Measurements from ENCODE around the gene PUDP. TPM values are rescaled to one million over a fixed set of nuclear protein-coding genes. Genes with fewer than 3 reads are reported as not detected.
A peak's percentile ranks its signal among the peaks of the same experiment; 100 is the strongest.
"Not testable (repeated sequence)": the region's sequence is repeated elsewhere in the genome, so short reads cannot be mapped to it uniquely, and the experiment has no call there.

PUDP gene
- total RNA-seq, 6 experiments from 2014 or later: 8.8 to 18.4 (median 11.8) TPM

GRCh38 chrX:7025471-7025870 is 122.5 kb downstream of the PUDP start:
- H3K27me3 ChIP-seq: no peaks in the 10 kb centered on the region
- no peak overlapping the region for H3K4me3 ChIP-seq
- intact Hi-C loops (cut with DNase I): no loop called here
- no CpG with 5 or more reads among the region's 2 CpGs for WGBS (ENCODE audit: insufficient coverage, low coverage, low lambda C conversion rate, missing lambda C conversion rate)
- H3K36me3 ChIP-seq: no peaks in the 10 kb centered on the region
- H3K4me1 ChIP-seq: no peaks in the 10 kb centered on the region
- no peaks in the 10 kb centered on the region for H3K9me3 ChIP-seq
- no peak overlapping the region for H3K27ac ChIP-seq
- no peak for TF ChIP-seq CTCF (IDR thresholded peaks at IDR 0.05)
- TF ChIP-seq POLR2A (IDR thresholded peaks at IDR 0.05): no peak
- no peak for DNase-seq
- no peak for ATAC-seq

GRCh38 chrX:7024850-7025249 is 123.1 kb downstream of the PUDP start:
- no peaks in the 10 kb centered on the region for H3K27me3 ChIP-seq
- no peaks in the 10 kb centered on the region for H3K4me1 ChIP-seq
- WGBS (ENCODE audit: insufficient coverage, low coverage, low lambda C conversion rate, missing lambda C conversion rate): 93% methylated on average over 6 of the region's 7 CpGs
- ATAC-seq: no peak
- TF ChIP-seq POLR2A (IDR thresholded peaks at IDR 0.05) (no peak), CTCF (IDR thresholded peaks at IDR 0.05) (no peak)
- H3K4me3 ChIP-seq: no peak overlapping the region
- intact Hi-C loops (cut with DNase I): no loop called here
- H3K27ac ChIP-seq: no peak overlapping the region
- no peaks in the 10 kb centered on the region for H3K9me3 ChIP-seq
- no peak for DNase-seq
- no peaks in the 10 kb centered on the region for H3K36me3 ChIP-seq

GRCh38 chrX:7022996-7023395 is 125.0 kb downstream of the PUDP start:
- H3K27ac ChIP-seq; intact Hi-C loops (cut with DNase I); H3K4me3 ChIP-seq; H3K27me3 ChIP-seq; H3K36me3 ChIP-seq; ATAC-seq; H3K9me3 ChIP-seq; DNase-seq; H3K4me1 ChIP-seq: not testable (repeated sequence)
- WGBS (ENCODE audit: insufficient coverage, low coverage, low lambda C conversion rate, missing lambda C conversion rate): 89% methylated on average over 3 of the region's 3 CpGs

GRCh38 chrX:7021991-7022390 is 126.0 kb downstream of the PUDP start:
- H3K27me3 ChIP-seq: no peaks in the 10 kb centered on the region
- H3K36me3 ChIP-seq: no peaks in the 10 kb centered on the region
- no peak for DNase-seq

GRCh38 chrX:7019555-7019954 is 128.4 kb downstream of the PUDP start:
- TF ChIP-seq POLR2A (IDR thresholded peaks at IDR 0.05) (no peak), CTCF (IDR thresholded peaks at IDR 0.05) (no peak)
- ATAC-seq (peak in 1 of 4 donors; percentile 67), DNase-seq (no peak)
- Histone ChIP-seq H3K27ac (no peak overlapping the region), H3K9me3 (no peaks in the 10 kb centered on the region), H3K4me1 (no peaks in the 10 kb centered on the region), H3K27me3 (no peaks in the 10 kb centered on the region), H3K4me3 (no peak overlapping the region), H3K36me3 (no peaks in the 10 kb centered on the region)
- intact Hi-C loops (cut with DNase I): no loop called here
- WGBS (ENCODE audit: insufficient coverage, low coverage, low lambda C conversion rate, missing lambda C conversion rate): 61% methylated on average over 3 of the region's 3 CpGs

More at GRCh38 chrX:7021991-7022390, 126.0 kb downstream of the PUDP start:
- Histone ChIP-seq H3K27ac (no peak overlapping the region), H3K4me1 (no peaks in the 10 kb centered on the region), H3K9me3 (no peaks in the 10 kb centered on the region), H3K4me3 (no peak overlapping the region)
- ATAC-seq: peak in 1 of 4 donors; percentile 33
- WGBS (ENCODE audit: insufficient coverage, low coverage, low lambda C conversion rate, missing lambda C conversion rate): 89% methylated on average over 4 of the region's 4 CpGs
- intact Hi-C loops (cut with DNase I): no loop called here
- TF ChIP-seq CTCF (IDR thresholded peaks at IDR 0.05) (no peak), POLR2A (IDR thresholded peaks at IDR 0.05) (no peak)

- H3K9me3 ChIP-seq; H3K27me3 ChIP-seq; H3K36me3 ChIP-seq; intact Hi-C loops (cut with DNase I): not testable (repeated sequence)
- peak overlapping the region; percentile 9 to 63 (median 13) for H3K27ac ChIP-seq
- peak in 2 of 3 donors; percentile 64 to 70 for DNase-seq
- peak overlapping the region in 2 of 3 donors; percentile 7 to 23 for H3K4me3 ChIP-seq
- WGBS (ENCODE audit: insufficient coverage, low coverage, low lambda C conversion rate, missing lambda C conversion rate): 35% methylated on average over 8 of the region's 8 CpGs
- ATAC-seq: peak; percentile 54 to 80 (median 68)
- peaks cover 0 to 54% (median 12%) of the 10 kb centered on the region in 4 donors for H3K4me1 ChIP-seq
Measured at GRCh38 chrX:7012262-7012834, 135.6 kb downstream of the PUDP start.

- intact Hi-C loops (cut with DNase I): not testable (repeated sequence)
Measured at GRCh38 chrX:7010897-7011296, 137.1 kb downstream of the PUDP start.

GRCh38 chrX:7007328-7007727 is 140.6 kb downstream of the PUDP start:
- H3K9me3 ChIP-seq; intact Hi-C loops (cut with DNase I); H3K4me3 ChIP-seq; H3K27me3 ChIP-seq; DNase-seq; H3K36me3 ChIP-seq: not testable (repeated sequence)
- Histone ChIP-seq H3K27ac (peak overlapping the region in 2 of 3 donors; percentile 36 to 59), H3K4me1 (peaks cover 0 to 44% (median 12%) of the 10 kb centered on the region in 4 donors)
- ATAC-seq: peak; percentile 52 to 69 (median 62)

More at GRCh38 chrX:7010897-7011296, 137.1 kb downstream of the PUDP start:
- H3K27ac ChIP-seq: peak overlapping the region; percentile 6 to 63 (median 55)
- not testable (repeated sequence) for H3K27me3 ChIP-seq, H3K36me3 ChIP-seq, DNase-seq, H3K9me3 ChIP-seq, H3K4me3 ChIP-seq
- 9% methylated on average over 4 of the region's 4 CpGs for WGBS (ENCODE audit: insufficient coverage, low coverage, low lambda C conversion rate, missing lambda C conversion rate)
- peaks cover 0 to 54% (median 12%) of the 10 kb centered on the region in 4 donors for H3K4me1 ChIP-seq
- ATAC-seq: peak; percentile 31 to 56 (median 44)
